Activated CD4-positive, alpha-beta T cell treated with anti-CD3 and anti-CD28 coated beads, Interleukin-2, amount 10 ng/mL, durations not matched to agents 7 days and 5 days (primary cell): ENCODE data around the gene ZNF579. TPM values are rescaled to one million over a fixed set of nuclear protein-coding genes. Genes with fewer than 3 reads are reported as not detected.

Experiments
- CTCF ChIA-PET: fragments of 350-600 bp; sonication (Branson Sonifier 250); formaldehyde crosslinking; loops from one replicate; lab custom pipeline; 2021; ENCODE audit warnings: antibody characterized with exemption; lab: Charles Lee
- POLR2A ChIA-PET: fragments of 350-600 bp; sonication (Branson Sonifier 250); formaldehyde crosslinking; loops from one replicate; lab custom pipeline; 2021; ENCODE audit warnings: antibody characterized with exemption; lab: Charles Lee
- DNase-seq: peaks from one replicate; pipeline ENCODE4 v3.0.0-alpha.2; 2020
- H3K27ac Mint-ChIP-seq: one replicate; pipeline ENCODE4 v1.8.0; 2021; ENCODE audit warnings: mild to moderate bottlenecking, moderate library complexity, mixed read lengths
- H3K27me3 Mint-ChIP-seq: one replicate; pipeline ENCODE4 v1.8.0; 2021; ENCODE audit warnings: mixed read lengths
- H3K36me3 Mint-ChIP-seq: one replicate; pipeline ENCODE4 v1.8.0; 2021; ENCODE audit warnings: low read depth, mixed read lengths
- H3K4me1 Mint-ChIP-seq: one replicate; pipeline ENCODE4 v1.8.0; 2021; ENCODE audit warnings: mixed read lengths
- H3K4me3 Mint-ChIP-seq: one replicate; pipeline ENCODE4 v1.8.0; 2021; ENCODE audit warnings: mild to moderate bottlenecking, moderate library complexity, mixed read lengths
- H3K9me3 Mint-ChIP-seq: one replicate; pipeline ENCODE4 v1.8.0; 2021; ENCODE audit warnings: mixed read lengths
- total RNA-seq, 2 experiments: library from RNA; stranded (reverse); gene quantifications; one replicate each; pipeline ENCODE4 v1.2.3, GENCODE V29; 2021

The ZNF579 gene
- total RNA-seq, 2 experiments from 2014 or later, result 7.0 to 8.0 TPM

GRCh38 chr19:55599468-55599841 is 18.8 kb upstream of the ZNF579 start, which contains the start of gene FIZ1:
TSS of gene FIZ1 (minus strand) at chr19:55599517. CDS start at chr19:55597865, 1,652 bp downstream.
- peak within 1 kb of the TSS; percentile 87 for H3K4me3 Mint-ChIP-seq
- ChIA-PET CTCF (interaction anchor here (0.6 to 1.4 kb wide), 5 partner anchors 23 to 95 kb away, joined by 3 to 7 read pairs (median 3); partner anchors contain the start of gene U2AF2), POLR2A (interaction anchor here (0.8 to 1.4 kb wide), 3 partner anchors 10 to 192 kb away, joined by 3 to 6 read pairs (median 3); partner anchors contain the start of genes UBE2S and ZNF579)
- peak within 1 kb of the TSS; percentile 96 for H3K27ac Mint-ChIP-seq
- peaks cover 38% of the 10 kb centered on the region for H3K36me3 Mint-ChIP-seq
- peaks cover 7% of the 10 kb centered on the region for H3K9me3 Mint-ChIP-seq
- peak; percentile 97 for DNase-seq
- H3K27me3 Mint-ChIP-seq, result no peaks in the 10 kb centered on the region
- H3K4me1 Mint-ChIP-seq, result peaks cover 38% of the 10 kb centered on the region

- DNase-seq, result peak; percentile 95
- H3K4me1 Mint-ChIP-seq, result peaks cover 36% of the 10 kb centered on the region
- no peaks in the 10 kb centered on the region for H3K27me3 Mint-ChIP-seq
- H3K27ac Mint-ChIP-seq, result peak overlapping the region; percentile 96
- POLR2A ChIA-PET, result interaction anchor here (0.8 to 1.4 kb wide), 3 partner anchors 9 to 191 kb away, joined by 3 to 6 read pairs (median 3); partner anchors contain the start of genes UBE2S and ZNF579
- CTCF ChIA-PET, result interaction anchor here (0.6 to 1.4 kb wide), 5 partner anchors 24 to 95 kb away, joined by 3 to 7 read pairs (median 3); partner anchors contain the start of gene U2AF2
- H3K36me3 Mint-ChIP-seq, result peaks cover 38% of the 10 kb centered on the region
- H3K9me3 Mint-ChIP-seq, result peaks cover 7% of the 10 kb centered on the region
- peak overlapping the region; percentile 87 for H3K4me3 Mint-ChIP-seq
These were observed 18.2 kb upstream of the ZNF579 start for GRCh38 chr19:55598719-55599467.

- ChIA-PET CTCF (interaction anchor here (0.6 kb wide), 2 partner anchors 447 to 597 kb away, joined by 3 to 4 read pairs; no protein-coding TSS in a partner anchor), POLR2A (no interaction called here)
- Mint-ChIP-seq H3K36me3 (peaks cover 35% of the 10 kb centered on the region), H3K4me3 (no peak overlapping the region), H3K27me3 (no peaks in the 10 kb centered on the region), H3K27ac (peak overlapping the region; percentile 57), H3K4me1 (peaks cover 27% of the 10 kb centered on the region), H3K9me3 (peaks cover 7% of the 10 kb centered on the region)
- DNase-seq, result no peak
These were observed 17.4 kb upstream of the ZNF579 start for GRCh38 chr19:55598034-55598433.

- CTCF ChIA-PET, result interaction anchor here (0.6 kb wide), 2 partner anchors 446 to 597 kb away, joined by 3 to 4 read pairs; no protein-coding TSS in a partner anchor
- Mint-ChIP-seq H3K9me3 (peaks cover 7% of the 10 kb centered on the region), H3K4me1 (peaks cover 26% of the 10 kb centered on the region), H3K36me3 (peaks cover 35% of the 10 kb centered on the region), H3K27ac (no peak overlapping the region), H3K4me3 (no peak overlapping the region), H3K27me3 (no peaks in the 10 kb centered on the region)
- DNase-seq, result no peak
- POLR2A ChIA-PET, result interaction anchor here (0.5 kb wide), 1 partner anchor 418 kb away, joined by 3 read pairs; no protein-coding TSS in a partner anchor
These were observed 16.9 kb upstream of the ZNF579 start for GRCh38 chr19:55597501-55597921.

- peaks cover 7% of the 10 kb centered on the region for H3K9me3 Mint-ChIP-seq
- POLR2A ChIA-PET, result interaction anchor here (0.6 kb wide), 1 partner anchor 13 kb away, joined by 4 read pairs; no protein-coding TSS in a partner anchor
- H3K27ac Mint-ChIP-seq, result no peak overlapping the region
- DNase-seq, result no peak
- H3K4me1 Mint-ChIP-seq, result peaks cover 20% of the 10 kb centered on the region
- CTCF ChIA-PET, result interaction anchor here (1.5 kb wide), 1 partner anchor 9 kb away, joined by 5 read pairs; the partner anchor contains the start of gene ZNF865
- H3K36me3 Mint-ChIP-seq, result peaks cover 36% of the 10 kb centered on the region
- no peak overlapping the region for H3K4me3 Mint-ChIP-seq
- no peaks in the 10 kb centered on the region for H3K27me3 Mint-ChIP-seq
These were observed 15.7 kb upstream of the ZNF579 start for GRCh38 chr19:55596304-55596703.

GRCh38 chr19:55594996-55595545 is 14.4 kb upstream of the ZNF579 start:
- Mint-ChIP-seq H3K4me3 (no peak overlapping the region), H3K36me3 (peaks cover 38% of the 10 kb centered on the region), H3K9me3 (peaks cover 7% of the 10 kb centered on the region), H3K4me1 (peaks cover 15% of the 10 kb centered on the region), H3K27me3 (no peaks in the 10 kb centered on the region), H3K27ac (peak overlapping the region; percentile 1)
- CTCF ChIA-PET, result interaction anchor here (0.8 kb wide), 1 partner anchor 36 kb away, joined by 5 read pairs; no protein-coding TSS in a partner anchor
- POLR2A ChIA-PET, result no interaction called here
- no peak for DNase-seq

- ChIA-PET POLR2A (no interaction called here), CTCF (no interaction called here)
- H3K36me3 Mint-ChIP-seq, result peaks cover 34% of the 10 kb centered on the region
- peaks cover 8% of the 10 kb centered on the region for H3K4me1 Mint-ChIP-seq
- H3K27me3 Mint-ChIP-seq, result no peaks in the 10 kb centered on the region
- H3K27ac Mint-ChIP-seq, result no peak overlapping the region
- no peak overlapping the region for H3K4me3 Mint-ChIP-seq
- DNase-seq, result no peak
- H3K9me3 Mint-ChIP-seq, result peaks cover 3% of the 10 kb centered on the region
These were observed 12.6 kb upstream of the ZNF579 start for GRCh38 chr19:55593096-55593772.

- peaks cover 3% of the 10 kb centered on the region for H3K9me3 Mint-ChIP-seq
- DNase-seq, result no peak
- no peaks in the 10 kb centered on the region for H3K27me3 Mint-ChIP-seq
- no peak overlapping the region for H3K4me3 Mint-ChIP-seq
- ChIA-PET POLR2A (no interaction called here), CTCF (no interaction called here)
- H3K36me3 Mint-ChIP-seq, result peaks cover 34% of the 10 kb centered on the region
- H3K27ac Mint-ChIP-seq, result no peak overlapping the region
- H3K4me1 Mint-ChIP-seq, result peaks cover 4% of the 10 kb centered on the region
These were observed 11.9 kb upstream of the ZNF579 start for GRCh38 chr19:55592391-55593090.

- peaks cover 7% of the 10 kb centered on the region for H3K27me3 Mint-ChIP-seq
These were observed 10.9 kb upstream of the ZNF579 start for GRCh38 chr19:55591555-55591954.

GRCh38 chr19:55590617-55591016 is 10.0 kb upstream of the ZNF579 start:
- peaks cover 13% of the 10 kb centered on the region for H3K27me3 Mint-ChIP-seq
- no peak overlapping the region for H3K27ac Mint-ChIP-seq
- H3K9me3 Mint-ChIP-seq, result peaks cover under 1% of the 10 kb centered on the region
- no peak overlapping the region for H3K4me3 Mint-ChIP-seq
- CTCF ChIA-PET, result no interaction called here
- POLR2A ChIA-PET, result interaction anchor here (1.4 kb wide), 1 partner anchor 8 kb away, joined by 3 read pairs; the partner anchor contains the start of gene FIZ1
- H3K4me1 Mint-ChIP-seq, result peaks cover 17% of the 10 kb centered on the region
- DNase-seq, result no peak
- H3K36me3 Mint-ChIP-seq, result peaks cover 20% of the 10 kb centered on the region

More at GRCh38 chr19:55591555-55591954, 10.9 kb upstream of the ZNF579 start:
- CTCF ChIA-PET, result no interaction called here
- peaks cover 28% of the 10 kb centered on the region for H3K36me3 Mint-ChIP-seq
- peaks cover 3% of the 10 kb centered on the region for H3K9me3 Mint-ChIP-seq
- H3K4me3 Mint-ChIP-seq, result no peak overlapping the region
- H3K27ac Mint-ChIP-seq, result no peak overlapping the region
- peaks cover 10% of the 10 kb centered on the region for H3K4me1 Mint-ChIP-seq
- DNase-seq, result no peak
- POLR2A ChIA-PET, result no interaction called here

GRCh38 chr19:55590109-55590508 is 9.5 kb upstream of the ZNF579 start:
- H3K27ac Mint-ChIP-seq, result no peak overlapping the region
- ChIA-PET POLR2A (interaction anchor here (1.4 kb wide), 1 partner anchor 9 kb away, joined by 3 read pairs; the partner anchor contains the start of gene FIZ1), CTCF (no interaction called here)
- H3K36me3 Mint-ChIP-seq, result peaks cover 15% of the 10 kb centered on the region
- no peak overlapping the region for H3K4me3 Mint-ChIP-seq
- peaks cover 21% of the 10 kb centered on the region for H3K4me1 Mint-ChIP-seq
- H3K27me3 Mint-ChIP-seq, result peaks cover 17% of the 10 kb centered on the region
- H3K9me3 Mint-ChIP-seq, result no peaks in the 10 kb centered on the region
- DNase-seq, result no peak
